Nephron progenitor cell (in vitro differentiated cells): Measurements from ENCODE around the gene USP15.

ENCODE experiments used
- DNase-seq: peaks from one replicate; pipeline ENCODE4 v3.0.0; 2021
- H3K27ac Mint-ChIP-seq: 2 replicates; pipeline ENCODE4 v1.8.0; 2021; ENCODE audit warnings: mild to moderate bottlenecking, moderate library complexity, mixed read lengths
- H3K27me3 Mint-ChIP-seq: 2 replicates; pipeline ENCODE4 v1.8.0; 2021; ENCODE audit warnings: mild to moderate bottlenecking, low read depth, mixed read lengths; ENCODE audit not compliant: poor library complexity
- H3K36me3 Mint-ChIP-seq: 2 replicates; pipeline ENCODE4 v1.8.0; 2021; ENCODE audit warnings: low read depth, mixed read lengths
- H3K4me1 Mint-ChIP-seq: 2 replicates; pipeline ENCODE4 v1.8.0; 2021; ENCODE audit warnings: mixed read lengths
- H3K4me3 Mint-ChIP-seq: 2 replicates; pipeline ENCODE4 v1.8.0; 2021; ENCODE audit warnings: mild to moderate bottlenecking, moderate library complexity, mixed read lengths
- H3K9me3 Mint-ChIP-seq: 2 replicates; pipeline ENCODE4 v1.8.0; 2021; ENCODE audit warnings: mild to moderate bottlenecking, moderate library complexity, mixed read lengths
- CTCF ChIP-seq: fragments of 200-600 bp; sonication (generic); IDR thresholded peaks from 2 replicates; pipeline ENCODE4 v1.5.0; 2021; ENCODE audit warnings: antibody characterized with exemption

The USP15 gene

DNA sequence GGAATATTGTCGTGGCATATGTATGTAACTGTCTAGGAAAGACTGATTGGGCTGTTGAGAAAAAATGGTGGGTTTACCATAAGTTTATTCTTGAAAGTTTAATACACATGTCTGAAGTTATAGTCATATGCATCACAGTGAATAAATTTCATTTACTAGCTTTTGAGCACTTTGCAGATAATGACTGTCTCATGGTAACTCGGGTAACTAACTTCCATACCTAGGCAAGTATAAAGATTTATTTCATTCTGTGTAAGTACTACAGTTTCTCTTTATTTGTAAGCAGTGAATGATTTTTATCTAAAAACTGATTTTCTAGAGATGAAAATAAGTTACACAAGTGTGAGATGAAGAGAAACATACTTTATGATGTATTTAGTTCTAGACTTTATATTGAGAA is 3.0 kb downstream of the USP15 start:
- H3K4me1 Mint-ChIP-seq: peaks cover 16% of the 10 kb centered on the region
- H3K36me3 Mint-ChIP-seq: no peaks in the 10 kb centered on the region
- H3K9me3 Mint-ChIP-seq: no peaks in the 10 kb centered on the region
- DNase-seq: no peak
- no peak overlapping the region for H3K4me3 Mint-ChIP-seq
- H3K27ac Mint-ChIP-seq: no peak overlapping the region
- TF ChIP-seq CTCF: no peak
- H3K27me3 Mint-ChIP-seq: peaks cover 4% of the 10 kb centered on the region

GRCh38 chr12:62263966-62264365 is 3.8 kb downstream of the USP15 start:
- no peaks in the 10 kb centered on the region for H3K36me3 Mint-ChIP-seq
- peaks cover 4% of the 10 kb centered on the region for H3K27me3 Mint-ChIP-seq
- peaks cover 13% of the 10 kb centered on the region for H3K4me1 Mint-ChIP-seq
- no peak for DNase-seq
- no peaks in the 10 kb centered on the region for H3K9me3 Mint-ChIP-seq
- H3K27ac Mint-ChIP-seq: no peak overlapping the region
- no peak overlapping the region for H3K4me3 Mint-ChIP-seq
- TF ChIP-seq CTCF: no peak

- H3K4me3 Mint-ChIP-seq: no peak overlapping the region
- no peak for TF ChIP-seq CTCF
Measured at GRCh38 chr12:62264706-62265105, 4.5 kb downstream of the USP15 start.

GRCh38 chr12:62265511-62265910 is 5.3 kb downstream of the USP15 start:
- no peak for TF ChIP-seq CTCF
- Mint-ChIP-seq H3K4me1 (peaks cover 5% of the 10 kb centered on the region), H3K4me3 (no peak overlapping the region)

More at GRCh38 chr12:62264706-62265105, 4.5 kb downstream of the USP15 start:
- DNase-seq: no peak
- Mint-ChIP-seq H3K9me3 (no peaks in the 10 kb centered on the region), H3K27ac (no peak overlapping the region), H3K27me3 (peaks cover 2% of the 10 kb centered on the region), H3K4me1 (peaks cover 6% of the 10 kb centered on the region), H3K36me3 (no peaks in the 10 kb centered on the region)

GRCh38 chr12:62267026-62267425 is 6.8 kb downstream of the USP15 start:
- H3K36me3 Mint-ChIP-seq: no peaks in the 10 kb centered on the region
- no peak for DNase-seq

More at GRCh38 chr12:62265511-62265910, 5.3 kb downstream of the USP15 start:
- Mint-ChIP-seq H3K9me3 (no peaks in the 10 kb centered on the region), H3K36me3 (no peaks in the 10 kb centered on the region), H3K27ac (no peak overlapping the region), H3K27me3 (no peaks in the 10 kb centered on the region)
- no peak for DNase-seq

More at GRCh38 chr12:62267026-62267425, 6.8 kb downstream of the USP15 start:
- TF ChIP-seq CTCF: no peak
- Mint-ChIP-seq H3K9me3 (no peaks in the 10 kb centered on the region), H3K4me3 (no peak overlapping the region), H3K27me3 (no peaks in the 10 kb centered on the region), H3K4me1 (no peaks in the 10 kb centered on the region), H3K27ac (no peak overlapping the region)
